GM19438 (cell line): ENCODE results near the gene TGFB2.

Source experiments
- ATAC-seq: cut with Tn5 transposase; IDR thresholded peaks from one replicate; pipeline ENCODE4 v1.9.1; 2021; ENCODE audit warnings: low read depth; ENCODE audit not compliant: unreplicated experiment

The TGFB2 gene

GRCh38 chr1:218383051-218383450 is 37.9 kb downstream of the TGFB2 start:
- ATAC-seq: no peak

DNA sequence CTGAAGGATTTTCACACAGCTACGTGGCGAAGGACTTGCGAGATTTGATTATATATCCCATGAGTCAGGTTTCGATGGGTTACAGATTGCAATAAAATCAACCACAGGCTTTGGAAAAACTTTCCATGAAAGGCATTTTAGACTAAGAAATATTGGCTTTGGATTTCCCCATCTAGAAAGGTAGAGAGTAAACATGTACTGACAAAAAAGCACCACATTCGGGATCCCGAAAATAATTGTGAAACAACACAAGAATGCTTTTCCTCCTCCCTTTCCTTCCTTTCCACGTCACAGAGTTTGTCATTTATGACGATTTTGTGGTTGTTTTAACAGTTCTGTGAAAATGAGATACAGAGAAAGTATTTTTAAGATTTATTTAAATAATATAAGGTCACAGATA is 38.5 kb downstream of the TGFB2 start:
- ATAC-seq: no peak

- ATAC-seq: no peak
Measured at GRCh38 chr1:218384581-218384993, 39.5 kb downstream of the TGFB2 start.

GRCh38 chr1:218388591-218388990 is 43.5 kb downstream of the TGFB2 start:
- ATAC-seq: no peak

- ATAC-seq: no peak
Measured at GRCh38 chr1:218390618-218391017, 45.5 kb downstream of the TGFB2 start.

- no peak for ATAC-seq
Measured at GRCh38 chr1:218392780-218393179, 47.6 kb downstream of the TGFB2 start.

DNA sequence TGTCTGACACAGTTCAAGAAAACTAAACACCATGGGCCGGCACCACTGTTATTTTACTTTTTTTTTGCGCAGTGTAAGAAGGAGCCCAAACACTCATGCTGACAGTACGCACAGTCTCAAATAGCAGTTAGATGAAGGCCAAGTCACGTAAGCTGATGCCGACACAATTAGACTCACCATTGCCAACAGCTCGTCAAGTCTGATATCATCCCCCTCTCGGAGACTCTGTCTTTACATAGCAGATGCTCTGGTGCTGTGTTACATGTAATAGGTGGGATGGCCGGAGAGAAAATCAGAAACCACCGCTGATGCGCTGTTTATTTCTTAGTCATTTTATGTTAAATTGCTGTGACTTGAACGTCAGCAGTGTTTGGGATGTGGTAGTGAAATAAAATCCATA is 49.3 kb downstream of the TGFB2 start:
- ATAC-seq: no peak

- ATAC-seq: no peak
Measured at GRCh38 chr1:218394989-218395388, 49.9 kb downstream of the TGFB2 start.

DNA sequence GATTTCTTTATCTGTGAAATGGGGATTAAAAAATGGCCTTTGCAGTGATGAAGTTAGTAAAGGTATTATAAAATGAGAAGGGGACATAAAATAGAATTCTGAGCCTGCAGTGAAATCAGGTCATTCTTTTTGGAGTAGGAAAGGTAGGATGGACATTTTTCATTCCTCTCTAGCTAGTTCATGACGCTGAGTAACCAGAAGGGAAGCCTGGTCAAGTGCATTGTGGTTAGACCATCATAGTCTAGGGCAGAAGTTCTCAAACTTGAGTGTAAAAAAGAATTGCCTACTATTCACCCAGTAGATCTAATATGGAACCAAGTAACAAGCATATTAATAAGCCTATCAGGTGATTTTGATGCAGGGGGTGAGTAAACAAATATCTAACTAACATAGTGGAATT is 50.8 kb downstream of the TGFB2 start:
- no peak for ATAC-seq

- no peak for ATAC-seq
Measured at GRCh38 chr1:218397752-218398339, 52.7 kb downstream of the TGFB2 start.

- ATAC-seq: no peak
Measured at GRCh38 chr1:218400624-218401023, 55.5 kb downstream of the TGFB2 start.

GRCh38 chr1:218401441-218401997 is 56.4 kb downstream of the TGFB2 start:
- ATAC-seq: no peak

- no peak for ATAC-seq
Measured at GRCh38 chr1:218401998-218402785, 57.1 kb downstream of the TGFB2 start.

DNA sequence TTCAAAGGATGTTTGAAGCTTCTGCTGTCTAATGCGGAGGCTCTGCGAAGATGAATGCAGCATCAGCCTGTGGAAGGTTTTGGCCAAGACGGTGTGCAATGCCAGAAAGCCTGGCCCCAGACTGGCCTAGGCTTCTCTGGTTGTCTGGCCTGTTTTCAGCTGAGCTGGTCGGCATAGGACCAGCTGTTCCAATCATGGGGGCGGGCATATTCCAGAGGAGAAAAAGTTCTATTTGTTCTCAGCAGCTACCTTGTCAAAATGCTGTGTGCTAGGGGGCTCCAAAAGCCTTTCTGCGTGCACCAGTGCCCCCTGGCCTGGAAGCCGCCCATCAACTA is 57.6 kb downstream of the TGFB2 start:
- no peak for ATAC-seq

DNA sequence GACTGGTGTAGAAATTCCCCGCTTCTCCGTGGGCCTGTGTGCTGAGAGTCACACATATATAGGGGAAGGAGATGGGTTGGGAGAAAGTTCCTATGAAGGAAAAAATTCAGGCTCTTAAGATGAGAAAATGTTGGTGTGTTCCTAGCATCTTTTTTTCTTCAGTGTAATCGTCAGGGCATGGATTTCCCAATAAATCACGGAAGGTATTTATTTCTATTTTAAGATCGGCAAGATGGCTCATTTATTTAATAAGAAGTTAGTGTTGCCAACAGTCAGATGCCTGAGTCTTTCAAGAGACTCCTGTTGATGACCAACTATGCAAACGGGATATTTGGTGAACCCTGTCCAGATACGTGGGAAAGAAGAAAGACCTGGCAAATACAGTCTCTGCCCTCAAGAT is 58.2 kb downstream of the TGFB2 start:
- no peak for ATAC-seq

- no peak for ATAC-seq
Measured at GRCh38 chr1:218407630-218408029, 62.5 kb downstream of the TGFB2 start.

DNA sequence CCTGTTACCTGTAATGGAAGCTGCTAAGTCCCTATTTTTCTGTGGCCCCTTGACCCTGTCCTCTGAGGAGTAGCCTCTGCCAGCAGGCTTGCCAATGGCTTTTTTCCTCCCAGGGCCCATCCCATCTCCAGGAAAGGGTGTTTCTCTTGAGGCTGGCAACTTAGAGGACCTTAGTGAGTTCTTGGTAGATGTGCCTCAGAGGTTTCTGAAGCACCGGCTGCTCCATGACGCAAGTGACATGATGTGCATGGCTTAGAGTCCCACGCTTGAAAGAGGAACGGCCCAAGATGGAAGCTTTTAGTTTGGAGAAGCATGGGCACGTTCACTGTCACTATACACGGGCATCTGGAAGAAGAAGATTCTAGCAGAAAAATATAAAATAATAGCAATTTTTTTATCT is 63.0 kb downstream of the TGFB2 start:
- ATAC-seq: no peak

DNA sequence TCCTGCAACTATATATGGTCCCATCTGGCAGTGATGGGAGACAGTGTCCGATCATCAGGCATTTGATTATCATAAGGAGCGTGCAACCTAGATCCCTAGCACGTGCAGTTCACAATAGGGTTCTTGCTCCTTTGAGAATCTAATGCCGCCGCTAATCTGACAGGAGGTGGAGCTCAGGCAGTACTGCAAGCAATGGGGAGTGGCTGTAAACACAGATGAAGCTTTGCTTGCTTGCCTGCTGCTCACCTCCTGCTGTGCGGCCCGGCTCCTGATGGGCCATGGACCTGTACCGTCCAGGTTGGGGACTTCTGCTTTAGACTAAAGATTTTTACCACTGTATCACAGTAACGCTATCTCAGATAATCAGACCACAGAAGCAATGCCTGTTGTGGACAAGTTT is 63.8 kb downstream of the TGFB2 start:
- no peak for ATAC-seq

- ATAC-seq: no peak
Measured at GRCh38 chr1:218409946-218410510, 64.9 kb downstream of the TGFB2 start.

GRCh38 chr1:218411101-218411500 is 66.0 kb downstream of the TGFB2 start:
- no peak for ATAC-seq

DNA sequence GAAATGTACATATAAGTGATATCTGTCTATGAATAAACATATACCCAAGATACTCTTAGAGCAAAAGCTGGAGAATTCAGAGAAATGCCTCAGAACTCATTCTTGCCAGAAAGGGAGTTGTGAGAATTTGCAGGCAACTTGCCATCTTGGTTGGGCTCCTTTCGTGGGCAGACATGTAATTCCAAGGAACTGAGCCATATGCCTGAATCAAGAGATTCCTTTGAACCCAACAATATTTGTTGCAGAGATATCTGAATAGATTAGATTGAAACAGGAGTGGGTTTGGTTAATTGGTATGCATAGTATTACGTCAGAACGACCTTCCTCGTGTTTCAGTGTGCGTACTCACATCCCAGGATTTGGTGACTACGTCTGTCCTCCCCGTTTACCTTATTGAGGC is 67.0 kb downstream of the TGFB2 start:
- no peak for ATAC-seq

DNA sequence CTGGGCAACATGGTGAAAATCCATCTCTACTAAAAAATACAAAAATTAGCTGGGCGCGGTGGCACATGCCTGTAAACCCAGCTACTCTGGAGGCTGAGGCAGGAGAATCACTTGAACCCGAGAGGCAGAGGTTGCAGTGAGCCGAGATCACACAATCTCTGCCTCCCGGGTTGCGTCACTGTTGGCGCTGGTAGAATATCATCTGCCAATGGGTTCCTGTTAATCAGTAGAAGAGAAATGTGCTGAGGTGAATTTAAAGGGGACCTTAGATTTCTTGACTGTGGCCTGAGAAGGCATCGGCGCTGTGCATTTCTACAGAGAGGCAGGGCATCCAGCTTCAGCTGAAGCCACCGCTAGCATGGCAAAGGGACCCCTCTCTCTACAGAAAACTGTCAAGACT is 68.0 kb downstream of the TGFB2 start:
- no peak for ATAC-seq
